ENCODE results near the gene SMCO3. TPM values are rescaled to one million over a fixed set of nuclear protein-coding genes. Genes with fewer than 3 reads are reported as not detected.

The SMCO3 gene
- total RNA-seq, 1 experiment from 2014 or later = not detected

- ChIA-PET CTCF (interaction anchor here (0.5 to 7.1 kb wide), 15 partner anchors 8 to 565 kb away, joined by 3 to 121 read pairs (median 4); partner anchors contain the start of gene RERG), POLR2A (interaction anchor here (1.0 to 1.2 kb wide), 2 partner anchors 139 to 144 kb away, joined by 3 read pairs; no protein-coding TSS in a partner anchor)
- Mint-ChIP-seq H3K9me3 (ENCODE audit: unreplicated experiment) (no peaks in the 10 kb centered on the region), H3K4me3 (ENCODE audit: unreplicated experiment) (no peak overlapping the region), H3K4me1 (ENCODE audit: insufficient read depth, unreplicated experiment) (peaks cover 13% of the 10 kb centered on the region), H3K27ac (ENCODE audit: low read depth, unreplicated experiment) (no peak overlapping the region), H3K36me3 (ENCODE audit: insufficient read depth, unreplicated experiment) (no peaks in the 10 kb centered on the region), H3K27me3 (ENCODE audit: insufficient read depth, unreplicated experiment) (no peaks in the 10 kb centered on the region)
- TF ChIP-seq CTCF (IDR thresholded peaks at IDR 0.05; ENCODE audit: unreplicated experiment) = no peak
- DNase-seq (ENCODE audit: unreplicated experiment) = no peak
- BruUV-seq (replicated peaks) = no TSS peak
- intact Hi-C loops (cut with micrococcal nuclease) = loop anchor here (5.0 to 10.0 kb wide), 2 partner anchors 72 to 300 kb away; a partner anchor contains a TSS
Observed at GRCh38 chr12:14846876-14847580, 33.0 kb upstream of the SMCO3 start.

- Mint-ChIP-seq H3K27me3 (ENCODE audit: insufficient read depth, unreplicated experiment) (no peaks in the 10 kb centered on the region), H3K36me3 (ENCODE audit: insufficient read depth, unreplicated experiment) (no peaks in the 10 kb centered on the region), H3K4me1 (ENCODE audit: insufficient read depth, unreplicated experiment) (peaks cover 22% of the 10 kb centered on the region), H3K27ac (ENCODE audit: low read depth, unreplicated experiment) (no peak overlapping the region), H3K9me3 (ENCODE audit: unreplicated experiment) (no peaks in the 10 kb centered on the region), H3K4me3 (ENCODE audit: unreplicated experiment) (no peak overlapping the region)
- BruUV-seq (replicated peaks) = no TSS peak
- TF ChIP-seq CTCF (IDR thresholded peaks at IDR 0.05; ENCODE audit: unreplicated experiment) = no peak
- ChIA-PET CTCF (interaction anchor here (0.6 to 7.1 kb wide), 16 partner anchors 9 to 375 kb away, joined by 3 to 121 read pairs (median 5); partner anchors contain the start of gene RERG), POLR2A (interaction anchor here (0.6 to 1.5 kb wide), 5 partner anchors 31 to 376 kb away, joined by 3 to 8 read pairs (median 3); no protein-coding TSS in a partner anchor)
- intact Hi-C loops (cut with micrococcal nuclease) = loop anchor here (5.0 to 10.0 kb wide), 2 partner anchors 71 to 301 kb away; a partner anchor contains a TSS
- DNase-seq (ENCODE audit: unreplicated experiment) = no peak
Observed at GRCh38 chr12:14846042-14846587, 32.1 kb upstream of the SMCO3 start.

GRCh38 chr12:14845350-14845750, 31.4 kb upstream of the SMCO3 start:
- no peaks in the 10 kb centered on the region for H3K9me3 Mint-ChIP-seq (ENCODE audit: unreplicated experiment)
- peak; percentile 68 for TF ChIP-seq CTCF (IDR thresholded peaks at IDR 0.05; ENCODE audit: unreplicated experiment)
- no peaks in the 10 kb centered on the region for H3K36me3 Mint-ChIP-seq (ENCODE audit: insufficient read depth, unreplicated experiment)
- ChIA-PET POLR2A (interaction anchor here (0.6 to 1.5 kb wide), 4 partner anchors 30 to 377 kb away, joined by 3 to 8 read pairs (median 4); no protein-coding TSS in a partner anchor), CTCF (interaction anchor here (0.6 to 7.1 kb wide), 13 partner anchors 9 to 376 kb away, joined by 3 to 121 read pairs (median 5); partner anchors contain the start of gene RERG)
- peak; percentile 74 for DNase-seq (ENCODE audit: unreplicated experiment)
- intact Hi-C loops (cut with micrococcal nuclease) = loop anchor here (1.0 to 10.0 kb wide), 8 partner anchors 34 to 677 kb away; partner anchors contain the start of gene RERG
- H3K27me3 Mint-ChIP-seq (ENCODE audit: insufficient read depth, unreplicated experiment) = no peaks in the 10 kb centered on the region
- H3K27ac Mint-ChIP-seq (ENCODE audit: low read depth, unreplicated experiment) = peak overlapping the region; percentile 78
- peaks cover 23% of the 10 kb centered on the region for H3K4me1 Mint-ChIP-seq (ENCODE audit: insufficient read depth, unreplicated experiment)
- no TSS peak for BruUV-seq (replicated peaks)
- no peak overlapping the region for H3K4me3 Mint-ChIP-seq (ENCODE audit: unreplicated experiment)

GRCh38 chr12:14844401-14844800, 30.4 kb upstream of the SMCO3 start:
- no peak overlapping the region for H3K4me3 Mint-ChIP-seq (ENCODE audit: unreplicated experiment)
- H3K27me3 Mint-ChIP-seq (ENCODE audit: insufficient read depth, unreplicated experiment) = no peaks in the 10 kb centered on the region
- no peaks in the 10 kb centered on the region for H3K36me3 Mint-ChIP-seq (ENCODE audit: insufficient read depth, unreplicated experiment)
- intact Hi-C loops (cut with micrococcal nuclease) = loop anchor here (2.0 to 10.0 kb wide), 3 partner anchors 70 to 678 kb away; a partner anchor contains a TSS
- no peak for TF ChIP-seq CTCF (IDR thresholded peaks at IDR 0.05; ENCODE audit: unreplicated experiment)
- no peak for DNase-seq (ENCODE audit: unreplicated experiment)
- BruUV-seq (replicated peaks) = no TSS peak
- H3K9me3 Mint-ChIP-seq (ENCODE audit: unreplicated experiment) = no peaks in the 10 kb centered on the region
- ChIA-PET POLR2A (interaction anchor here (0.8 to 1.0 kb wide), 2 partner anchors 10 to 153 kb away, joined by 3 read pairs; no protein-coding TSS in a partner anchor), CTCF (interaction anchor here (0.6 to 7.1 kb wide), 6 partner anchors 16 to 306 kb away, joined by 4 to 121 read pairs (median 6); no protein-coding TSS in a partner anchor)
- peaks cover 26% of the 10 kb centered on the region for H3K4me1 Mint-ChIP-seq (ENCODE audit: insufficient read depth, unreplicated experiment)
- H3K27ac Mint-ChIP-seq (ENCODE audit: low read depth, unreplicated experiment) = no peak overlapping the region

Data from MCF 10A (cell line).